Activated CD8-positive, alpha-beta memory T cell treated with anti-CD3 and anti-CD28 coated beads for 4 hours (primary cell): ENCODE data around the gene BMI1.
A peak's percentile ranks its signal among the peaks of the same experiment; 100 is the strongest.
"Not testable (repeated sequence)": the region's sequence is repeated elsewhere in the genome, so short reads cannot be mapped to it uniquely, and the experiment has no call there.

Experiments used
- DNase-seq, 2 donors: peaks; one replicate each; pipeline ENCODE4 v3.0.0-alpha.2; 2020; ENCODE audit warnings: low read depth in 2 of 2

Gene BMI1

DNA sequence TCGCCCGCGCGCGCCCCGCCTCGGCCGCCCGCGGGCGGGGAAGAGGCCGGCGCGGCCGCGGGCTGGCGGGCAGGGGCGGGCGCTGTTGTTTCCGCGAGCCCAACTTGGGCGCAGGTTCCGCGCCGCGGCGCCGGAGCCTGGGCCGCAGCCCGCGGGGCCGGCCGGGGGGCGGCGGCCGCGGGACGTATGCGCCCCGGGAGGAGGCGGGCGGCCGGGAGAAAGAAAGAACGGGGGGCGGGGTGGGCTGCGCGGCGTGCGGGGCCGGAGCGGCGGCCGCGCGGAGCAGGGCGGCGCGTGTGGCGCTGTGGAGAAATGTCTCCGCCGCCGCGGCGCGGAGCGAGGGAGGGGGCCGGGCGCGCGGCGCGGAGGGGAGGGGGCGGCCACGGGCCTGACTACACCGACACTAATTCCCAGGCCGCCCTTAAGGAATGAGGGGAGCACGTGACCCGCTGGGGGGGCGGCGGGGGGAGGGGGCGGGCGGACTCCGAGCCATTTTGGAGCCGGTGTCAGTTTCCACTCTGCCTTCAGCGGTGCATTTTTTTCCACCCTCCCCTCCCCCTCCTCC, at the start of gene BMI1:
Gene BMI1, plus strand, starts transcription at position 509 of the 565 bp plus-strand sequence. CDS start 5,351 bp downstream, outside the sequence.
- DNase-seq, result peak in 1 of 2 donors; percentile 45

DNA sequence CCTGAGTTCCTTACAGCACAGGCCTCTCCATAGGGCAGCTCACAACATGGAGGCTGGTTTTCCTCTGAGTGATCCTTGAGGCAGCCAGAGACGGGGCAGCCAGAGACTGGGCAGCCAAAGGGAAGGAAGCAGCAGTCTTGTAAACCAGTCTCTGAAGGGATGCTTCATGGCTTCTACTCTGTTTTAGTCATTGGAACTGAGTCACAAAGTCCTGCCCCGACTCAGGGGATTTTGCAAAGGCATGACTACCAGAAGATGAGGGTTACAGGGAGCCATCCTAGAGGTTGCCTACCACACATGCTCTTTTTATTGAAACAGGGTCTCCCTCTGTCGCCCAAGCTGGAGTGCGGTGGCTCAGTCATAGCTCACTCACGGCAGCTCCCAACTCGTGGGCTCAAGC, 49.1 kb upstream of the BMI1 start:
- no peak for DNase-seq

DNA sequence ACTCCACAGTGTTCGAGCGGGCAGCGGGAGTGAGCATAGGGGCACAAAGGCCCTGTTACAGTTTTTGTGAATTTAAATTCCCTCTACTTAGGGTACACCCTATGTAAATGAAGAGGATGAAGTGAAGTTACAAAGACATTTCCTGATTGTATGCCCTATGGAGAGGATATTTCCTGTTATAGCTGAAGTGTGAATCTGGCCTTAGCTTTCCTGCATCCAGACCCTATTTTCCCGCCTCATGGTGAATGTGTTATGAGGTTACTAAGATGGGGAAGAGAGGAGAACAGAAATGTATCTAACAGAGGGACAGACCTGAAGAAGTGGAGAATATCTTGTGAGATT, 42.5 kb upstream of the BMI1 start:
- no peak for DNase-seq

DNA sequence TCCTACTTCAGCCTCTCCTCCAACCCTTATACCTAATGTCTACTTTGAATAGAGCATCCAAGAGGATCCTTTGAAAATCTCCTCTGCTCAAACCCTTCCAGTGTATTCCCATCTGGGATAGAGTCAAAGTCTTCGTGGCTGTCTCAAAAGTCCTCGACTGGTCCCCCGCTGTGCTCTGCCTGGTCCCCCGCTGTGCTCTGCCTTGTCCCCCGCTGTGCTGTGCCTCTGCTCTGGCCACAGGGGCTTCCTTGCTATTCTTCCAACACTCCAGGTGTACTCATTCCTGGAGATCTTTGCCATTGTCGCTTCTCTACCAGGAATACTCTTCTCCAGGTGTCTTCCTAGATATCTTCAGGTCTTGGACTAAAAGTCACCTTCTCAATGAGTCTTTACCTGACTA, 40.8 kb upstream of the BMI1 start:
- no peak for DNase-seq

DNA sequence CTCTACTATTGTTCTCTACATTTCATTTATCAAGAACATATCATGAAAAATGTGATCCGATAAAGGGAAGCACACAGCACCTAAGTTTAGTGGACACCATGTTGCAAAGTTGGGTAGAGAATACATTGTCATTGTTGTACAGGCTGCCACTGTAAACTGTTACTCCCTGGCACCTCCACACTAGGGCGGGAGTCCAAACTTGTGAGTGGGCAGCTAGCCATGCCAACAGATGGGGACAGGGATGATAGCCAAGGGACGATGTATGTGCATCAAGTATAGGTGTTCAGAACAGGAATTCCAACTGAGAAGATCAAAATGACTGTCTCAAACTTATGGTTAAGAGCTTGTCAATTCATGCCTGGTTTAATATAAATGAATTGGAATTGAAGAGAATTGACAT, 35.8 kb upstream of the BMI1 start:
- no peak for DNase-seq

DNA sequence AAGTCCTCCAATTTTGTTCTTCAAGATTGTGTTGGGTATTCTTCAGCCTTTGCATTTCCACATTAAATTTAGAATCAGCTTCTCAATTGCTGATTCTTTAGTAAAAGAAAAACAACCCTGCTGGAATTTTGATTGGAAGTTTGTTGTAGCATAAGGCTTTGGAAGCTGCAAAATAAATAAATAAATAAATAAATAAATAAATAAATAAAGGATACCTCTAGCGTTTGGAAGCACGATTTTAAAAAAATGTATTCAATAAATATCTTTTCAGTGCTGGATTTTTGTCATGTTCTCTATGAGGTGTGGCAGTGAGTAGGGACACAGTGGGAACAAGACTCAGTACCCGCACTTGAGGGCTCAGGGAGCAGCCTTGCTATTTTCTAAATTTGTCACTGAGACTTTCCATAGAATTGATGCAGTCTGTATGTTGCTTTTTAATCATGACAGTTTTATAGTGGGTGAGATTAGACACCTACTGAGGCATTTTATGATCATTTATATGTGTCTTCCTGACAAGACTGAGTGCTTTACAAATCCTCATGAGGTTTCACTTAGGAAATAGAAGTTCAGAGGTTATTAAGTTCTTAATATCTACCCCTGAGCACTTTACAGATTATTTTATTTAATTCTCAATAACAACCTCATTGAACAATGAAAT, 27.0 kb upstream of the BMI1 start:
- no peak for DNase-seq

DNA sequence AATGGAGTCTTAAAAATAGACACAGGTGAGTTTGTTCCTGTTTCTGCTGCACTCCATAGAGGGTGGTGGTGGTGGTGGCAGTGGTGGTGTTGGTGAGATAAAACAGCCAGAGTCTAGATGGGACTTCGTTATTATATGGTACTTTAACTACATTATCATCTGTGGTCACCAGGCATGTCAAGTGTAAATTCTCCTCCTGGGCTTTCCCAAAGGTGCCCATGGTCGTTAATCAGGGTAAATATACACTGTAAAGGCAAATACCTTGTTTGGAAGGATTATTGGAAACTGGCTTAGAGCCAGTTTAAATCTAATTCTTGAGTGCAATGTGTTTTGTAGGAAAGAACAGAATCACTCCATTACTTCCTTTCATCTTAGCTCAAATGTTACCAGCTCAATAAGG, 26.2 kb upstream of the BMI1 start:
- no peak for DNase-seq

DNA sequence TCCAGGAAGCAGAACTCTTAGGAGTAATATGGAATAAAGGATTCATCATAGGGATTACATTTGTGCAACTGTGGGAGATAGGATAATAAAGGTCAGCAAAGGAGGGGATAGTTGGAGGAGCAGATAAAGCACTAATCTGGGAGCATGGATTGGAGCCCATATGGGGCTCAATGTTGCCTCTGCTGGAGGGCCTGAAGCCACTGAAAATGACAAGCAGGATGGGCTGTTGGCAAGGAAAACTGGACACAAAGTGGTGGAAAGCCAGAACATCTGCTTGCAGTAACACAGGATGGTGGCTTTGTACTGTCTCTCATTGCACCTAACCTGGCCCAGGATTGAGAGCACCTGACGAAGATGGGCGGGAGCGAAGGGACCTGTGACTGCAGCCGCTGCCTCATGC, 19.7 kb upstream of the BMI1 start:
- no peak for DNase-seq

DNA sequence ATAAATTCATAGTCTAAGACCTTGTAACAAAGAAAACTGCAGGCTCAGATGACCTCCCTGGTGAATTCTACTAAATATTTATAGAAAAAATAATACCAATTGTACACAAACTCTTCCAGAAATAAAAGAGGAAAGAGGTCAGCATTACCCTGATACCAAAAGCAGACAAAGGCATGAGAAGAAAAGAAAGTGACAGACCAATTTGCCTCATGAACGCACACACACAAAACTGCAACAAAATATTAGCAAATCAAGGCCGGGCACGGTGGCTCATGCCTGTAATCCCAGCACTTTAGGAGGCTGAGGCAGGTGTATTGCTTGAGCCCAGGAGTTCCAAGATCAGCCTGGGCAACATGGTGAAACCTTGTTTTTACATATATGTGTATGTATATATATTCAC, 17.4 kb upstream of the BMI1 start:
- DNase-seq, result no peak

DNA sequence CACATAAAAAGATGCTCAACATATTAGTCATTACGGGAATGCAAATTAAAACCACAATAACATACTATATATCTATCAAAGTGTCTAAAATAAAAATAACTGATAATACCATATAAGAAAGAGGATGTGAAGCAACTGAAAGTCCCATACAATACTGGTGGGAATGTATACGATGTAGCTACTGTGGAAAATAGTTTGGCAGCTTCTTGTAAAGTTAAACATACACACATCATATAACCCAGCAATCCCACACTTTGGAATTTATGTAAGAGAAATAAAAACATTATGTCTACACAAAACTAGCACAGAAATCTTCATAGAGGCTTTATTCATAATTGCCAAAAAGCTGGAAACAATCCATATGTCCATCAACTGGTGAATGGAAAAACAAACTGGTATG, 15.2 kb upstream of the BMI1 start:
- no peak for DNase-seq

DNA sequence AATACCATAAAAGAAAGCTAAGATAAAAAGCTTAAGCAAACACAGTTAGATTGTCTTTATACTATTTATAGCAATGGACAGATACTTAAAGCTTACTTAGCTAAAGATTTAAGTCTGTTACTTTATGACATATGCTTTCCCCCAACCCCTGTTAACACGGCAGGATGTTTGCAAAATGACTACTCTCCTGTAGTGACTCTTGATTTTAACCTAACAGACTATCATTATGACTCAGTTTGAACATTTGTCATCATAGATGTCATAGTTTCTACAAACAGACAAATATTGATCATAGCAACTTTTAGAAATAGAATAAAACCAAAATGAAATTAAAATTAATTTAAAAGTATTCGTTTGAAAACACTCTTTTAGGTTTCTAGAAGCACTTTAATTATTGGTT, 12.5 kb upstream of the BMI1 start:
- DNase-seq, result no peak

DNA sequence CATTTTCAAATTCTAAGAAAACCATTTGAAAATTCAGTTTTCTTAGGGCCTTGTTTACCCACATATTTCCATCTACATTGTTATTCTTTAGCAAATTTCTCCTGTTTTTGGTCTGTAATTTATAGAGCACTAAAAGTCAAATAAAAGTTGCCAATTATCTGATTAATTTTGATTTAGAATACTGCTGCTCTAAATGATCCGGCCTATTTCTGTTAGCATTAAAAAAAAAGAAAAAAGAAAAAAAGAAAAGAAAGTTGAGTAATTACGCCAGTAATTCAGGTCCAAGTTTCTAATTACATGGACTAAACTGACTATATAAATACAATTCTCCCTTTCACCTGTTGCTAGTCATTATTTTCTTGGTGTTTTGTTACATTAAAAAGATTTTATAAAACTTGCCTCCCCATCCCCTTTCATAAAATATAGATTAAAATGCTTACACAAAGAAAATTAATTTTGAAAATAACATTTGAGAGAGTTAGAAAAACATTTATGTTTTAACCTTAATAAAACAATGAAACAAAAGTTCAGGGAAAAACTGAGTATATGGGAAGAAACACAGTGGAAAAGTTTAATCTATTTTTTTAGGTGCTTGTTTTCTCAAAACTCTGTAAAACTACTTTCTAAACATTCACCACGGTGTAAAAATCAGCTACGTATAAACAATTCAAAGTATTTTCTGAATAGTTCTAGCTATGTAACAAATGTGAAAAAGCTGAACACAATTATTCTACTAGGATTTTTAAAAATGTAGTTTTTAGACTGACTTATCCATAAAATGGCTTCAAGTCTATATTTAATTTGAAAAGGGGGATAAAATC, 11.5 kb upstream of the BMI1 start:
- DNase-seq, result no peak

DNA sequence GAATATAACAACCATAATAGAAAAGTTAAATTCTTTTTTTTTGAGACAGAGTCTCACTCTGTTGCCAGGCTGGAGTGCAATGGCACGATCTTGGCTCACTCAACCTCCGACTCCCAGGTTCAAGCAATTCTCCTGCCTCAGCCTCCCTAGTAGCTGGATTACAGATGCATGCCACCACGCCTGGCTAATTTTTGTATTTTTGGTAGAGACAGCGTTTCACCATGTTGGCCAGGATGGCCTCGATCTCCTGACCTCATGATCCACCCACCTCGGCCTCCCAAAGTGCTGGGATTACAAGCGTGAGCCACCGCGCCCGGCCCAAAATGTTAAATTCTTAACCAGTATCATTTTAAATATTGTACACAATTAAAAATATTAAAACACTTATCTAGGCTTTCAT, 10.9 kb upstream of the BMI1 start:
- not testable (repeated sequence) for DNase-seq

DNA sequence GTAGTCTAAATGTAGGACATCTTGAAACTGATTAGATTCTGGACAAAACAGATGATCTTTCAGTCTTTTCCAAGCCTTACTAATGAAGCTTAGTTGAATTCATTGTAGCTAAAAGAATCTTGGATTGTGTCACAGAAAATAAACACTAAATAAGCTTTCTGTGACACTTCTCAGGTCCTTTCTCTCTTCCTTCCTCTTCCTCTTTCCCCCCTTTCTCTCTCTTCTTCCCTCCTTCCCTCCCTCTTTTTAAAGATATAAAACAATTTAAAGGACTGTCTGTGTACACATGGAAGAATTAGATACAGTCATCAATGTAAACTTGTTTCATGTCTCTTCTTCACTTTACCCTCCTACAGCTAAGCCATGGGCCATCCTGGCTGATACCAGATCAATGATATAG, 10.0 kb upstream of the BMI1 start:
- DNase-seq, result no peak

DNA sequence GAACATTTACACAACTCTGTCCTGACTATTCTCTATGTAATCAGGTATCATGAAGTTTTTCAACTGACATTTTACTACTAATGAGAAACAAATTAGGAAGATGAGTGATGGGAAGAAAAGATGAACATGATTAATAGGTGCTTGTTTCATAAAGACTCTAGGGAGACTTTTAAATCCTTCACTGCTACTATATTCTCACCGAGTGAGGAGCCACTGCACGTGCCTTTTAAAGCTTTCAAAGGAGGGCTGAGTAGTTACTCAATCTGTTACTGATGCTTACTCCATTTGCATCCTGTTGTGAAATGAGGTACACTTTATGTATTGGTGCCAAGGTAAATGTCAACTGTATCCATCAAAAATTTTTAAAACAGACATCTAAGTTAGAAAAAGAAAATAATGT, 6.0 kb upstream of the BMI1 start:
- no peak for DNase-seq

DNA sequence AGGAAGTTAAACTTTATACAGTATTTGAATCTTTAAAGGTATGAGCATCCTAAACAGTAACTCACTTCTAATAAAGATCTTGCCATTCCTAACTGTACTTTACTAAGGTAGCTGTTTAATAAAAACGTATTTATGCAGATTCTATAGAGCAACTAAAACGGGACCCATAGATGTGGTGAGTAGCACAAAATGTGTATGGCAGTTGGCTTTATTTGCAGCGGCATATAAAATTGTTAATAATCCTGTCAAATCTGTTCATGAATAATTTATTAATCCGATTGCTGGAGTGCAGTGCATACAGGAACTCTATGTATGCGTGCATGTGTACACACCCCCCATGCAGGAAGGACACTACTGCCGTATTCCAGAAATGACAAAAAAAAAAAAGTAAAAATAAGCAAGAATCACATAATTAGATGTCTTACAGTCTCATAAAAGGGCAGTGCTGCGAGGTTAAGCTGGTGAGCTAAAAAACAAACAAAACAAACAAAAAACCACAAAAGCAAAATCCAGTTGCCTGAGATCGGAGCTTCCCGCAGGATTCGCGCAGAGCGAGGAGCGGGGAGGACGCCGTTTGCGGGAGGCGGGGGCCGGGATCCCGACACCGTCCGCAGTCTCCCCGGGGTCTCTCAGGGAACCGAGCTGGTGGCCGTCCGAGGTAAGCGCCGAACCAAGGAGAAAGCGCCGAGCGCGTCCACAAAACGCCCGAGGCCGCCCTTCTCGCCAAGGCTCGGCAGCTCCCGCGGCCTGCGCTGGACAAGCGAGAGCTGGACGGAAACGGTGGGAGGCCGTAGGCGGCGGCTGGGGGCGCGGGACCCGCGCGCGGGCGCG, 5.2 kb upstream of the BMI1 start:
- DNase-seq, result no peak

DNA sequence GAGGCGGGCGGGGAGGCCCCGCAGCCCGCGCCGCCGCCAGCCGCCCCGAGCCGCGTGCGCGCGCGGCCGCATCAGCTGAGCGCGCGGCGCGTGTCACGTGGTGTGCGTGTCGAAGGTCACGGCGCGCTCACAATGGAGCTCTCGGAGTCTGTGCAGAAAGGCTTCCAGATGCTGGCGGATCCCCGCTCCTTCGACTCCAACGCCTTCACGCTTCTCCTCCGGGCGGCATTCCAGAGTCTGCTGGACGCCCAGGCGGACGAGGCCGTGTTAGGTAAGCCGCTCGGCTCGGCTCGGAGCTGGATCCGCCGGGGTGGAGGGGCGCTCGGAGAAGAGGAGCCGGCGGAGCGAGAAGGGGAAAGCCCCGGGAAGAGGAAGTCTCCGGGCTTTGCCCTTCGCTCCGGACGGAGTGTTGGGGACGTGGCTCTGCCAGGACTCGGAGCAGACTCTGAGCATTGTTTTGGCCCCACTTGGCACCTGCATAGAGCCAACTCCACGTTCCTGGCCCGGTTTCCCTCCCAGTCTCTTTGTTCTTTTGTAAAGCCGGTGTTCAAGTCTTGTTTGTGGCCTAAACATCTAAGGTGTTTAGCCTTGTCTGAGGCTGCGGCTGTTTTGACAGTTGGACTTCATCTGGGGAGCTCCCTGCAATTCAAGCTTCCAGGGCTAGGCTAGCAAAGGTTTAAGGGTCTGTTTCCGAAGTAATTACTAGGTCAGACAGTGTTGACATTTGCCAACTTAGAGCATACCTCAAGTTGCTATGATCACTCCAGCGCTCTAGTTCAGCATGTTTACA, 4.4 kb upstream of the BMI1 start, which contains the start of gene COMMD3:
Gene COMMD3, plus strand, starts transcription at position 103 of the 790 bp plus-strand sequence. Its CDS starts 30 bp downstream, at position 133.
- DNase-seq, result peak in 1 of 2 donors; percentile 56

DNA sequence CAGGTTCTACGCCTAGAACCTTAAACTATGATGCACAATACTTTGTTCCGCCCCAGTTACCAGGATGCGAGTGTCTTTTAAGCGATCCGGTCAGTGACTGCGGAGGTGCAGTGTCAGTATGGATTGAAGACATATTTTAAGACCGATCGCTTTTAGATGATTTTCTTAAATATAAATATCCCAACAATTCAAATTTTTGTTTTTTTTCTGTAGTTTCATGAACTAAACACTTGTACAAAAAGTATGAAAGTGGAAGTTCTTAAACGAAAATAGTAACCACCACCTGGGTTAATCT, 3.9 kb upstream of the BMI1 start:
- no peak for DNase-seq

DNA sequence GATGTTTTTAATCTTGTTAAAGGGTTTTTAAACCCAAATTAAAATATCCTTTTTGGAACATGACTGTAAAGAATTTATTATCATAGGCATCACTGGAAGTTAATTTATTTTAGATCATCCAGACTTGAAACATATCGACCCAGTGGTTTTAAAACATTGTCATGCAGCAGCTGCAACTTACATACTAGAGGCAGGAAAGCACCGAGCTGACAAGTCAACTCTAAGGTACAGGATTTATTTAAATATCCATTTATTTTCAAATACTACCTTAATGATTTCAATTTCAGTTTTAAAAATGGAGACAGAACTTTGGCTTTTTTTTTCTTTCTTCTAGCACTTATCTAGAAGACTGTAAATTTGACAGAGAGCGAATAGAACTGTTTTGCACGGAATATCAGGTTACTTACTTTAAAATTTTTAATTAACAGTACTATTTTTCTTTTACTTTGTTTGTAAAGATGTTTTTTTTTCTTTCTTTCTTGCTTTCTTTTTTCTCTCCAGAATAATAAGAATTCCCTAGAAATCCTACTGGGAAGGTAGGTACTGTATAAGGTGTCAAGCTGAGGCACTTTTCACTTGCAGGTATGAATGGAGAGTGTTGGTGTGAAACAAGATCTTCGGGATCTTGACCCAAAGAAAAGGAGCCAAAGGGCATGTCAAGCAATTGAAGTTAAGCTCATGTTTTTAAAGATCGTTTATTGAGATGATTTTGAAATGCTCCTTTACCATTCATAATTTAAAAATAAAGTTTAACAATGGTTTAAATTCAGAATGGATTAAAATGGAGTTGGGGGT, 2.9 kb upstream of the BMI1 start:
- no peak for DNase-seq

DNA sequence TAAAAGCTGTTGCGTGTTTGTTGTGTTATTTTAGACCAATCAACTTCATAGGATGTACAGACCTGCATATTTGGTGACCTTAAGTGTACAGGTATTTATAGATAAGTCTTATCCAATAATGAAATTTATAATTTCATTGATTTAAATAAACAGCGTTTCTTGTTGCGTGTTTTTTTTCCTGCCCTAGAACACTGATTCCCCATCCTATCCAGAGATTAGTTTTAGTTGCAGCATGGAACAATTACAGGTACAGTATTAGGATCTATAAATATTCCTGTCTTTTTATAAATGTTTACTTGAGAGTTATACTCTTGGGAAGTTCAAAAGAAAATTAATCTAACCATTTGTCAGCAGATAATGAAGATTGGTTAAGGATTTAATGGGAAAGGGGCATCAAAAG, 2.1 kb upstream of the BMI1 start:
- DNase-seq, result no peak

DNA sequence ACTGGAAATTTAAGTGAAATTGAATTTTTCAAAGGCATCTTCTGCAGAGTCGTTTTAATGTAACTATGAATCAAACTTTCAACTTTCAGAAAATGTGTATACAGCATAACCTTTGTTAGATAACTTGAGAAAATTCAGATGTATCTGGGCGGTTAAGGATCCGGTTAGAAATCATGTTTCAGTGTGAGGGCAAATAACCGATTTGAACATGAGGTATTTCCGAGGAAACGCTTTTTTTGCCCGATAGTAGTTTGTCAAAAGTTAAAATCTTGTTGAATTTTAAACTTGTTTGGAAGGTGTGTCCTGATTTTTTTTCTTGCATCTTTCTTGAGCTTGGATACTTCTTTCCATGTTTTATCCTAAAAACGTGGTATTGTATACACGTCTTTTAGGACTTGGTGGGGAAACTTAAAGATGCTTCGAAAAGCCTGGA, 1.3 kb upstream of the BMI1 start:
- no peak for DNase-seq
